ENCODE data around the gene EPHA6. TPM values are rescaled to one million over a fixed set of nuclear protein-coding genes. Genes with fewer than 3 reads are reported as not detected.
"Not testable (repeated sequence)": the region's sequence is repeated elsewhere in the genome, so short reads cannot be mapped to it uniquely, and the experiment has no call there.

EPHA6 gene
- total RNA-seq, 4 donors from 2014 or later = 2.1 to 7.0 (median 5.8) TPM

DNA sequence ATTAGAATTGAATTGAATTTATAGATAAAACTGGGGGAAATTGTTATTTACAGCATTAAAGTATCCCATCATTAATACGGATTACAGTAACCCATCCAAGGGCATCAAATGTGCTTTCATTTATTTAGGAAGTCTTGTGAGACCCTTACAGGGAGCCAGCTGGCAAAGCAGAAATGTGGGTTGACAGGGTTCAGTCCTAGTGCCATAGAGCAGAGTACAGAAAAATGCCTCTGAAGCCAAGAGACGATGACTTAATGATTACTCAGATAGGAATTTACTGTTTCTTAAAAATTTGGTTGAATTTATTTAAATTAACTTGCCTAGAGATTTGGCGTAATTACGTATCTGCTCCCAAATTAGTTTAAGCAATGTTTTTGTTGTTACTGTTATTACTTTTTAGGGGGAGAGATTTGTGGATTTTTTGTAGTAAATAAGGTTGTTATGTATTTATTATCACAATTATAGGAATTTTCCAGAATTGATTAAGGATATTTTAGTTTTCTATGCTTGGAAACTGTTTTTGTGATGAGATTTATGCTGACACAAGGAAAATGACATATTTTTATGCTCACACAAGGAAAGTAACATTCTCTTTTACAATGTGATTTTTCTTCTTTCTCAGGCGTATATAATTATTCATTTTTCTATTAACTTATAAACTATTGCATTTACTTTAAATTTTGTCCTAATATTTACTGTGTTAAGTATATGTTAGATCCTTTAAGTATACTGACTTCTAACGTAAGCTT, 152.0 kb downstream of the EPHA6 start:
- Histone ChIP-seq H3K9me3 (no peaks in the 10 kb centered on the region), H3K27ac (no peak overlapping the region), H3K27me3 (no peaks in the 10 kb centered on the region), H3K4me3 (replicated peaks in 1 of 3) (no peak overlapping the region), H3K36me3 (no peaks in the 10 kb centered on the region), H3K4me1 (no peaks in the 10 kb centered on the region)
- 89 to 91% methylated on average over 6 of the region's 6 CpGs for WGBS, 2 donors
- no peak for DNase-seq
- TF ChIP-seq CTCF (IDR thresholded peaks at IDR 0.05) = no peak
- TF ChIP-seq POLR2A (IDR thresholded peaks at IDR 0.05) = no peak
- intact Hi-C loops (cut with DNase I) = no loop called here

DNA sequence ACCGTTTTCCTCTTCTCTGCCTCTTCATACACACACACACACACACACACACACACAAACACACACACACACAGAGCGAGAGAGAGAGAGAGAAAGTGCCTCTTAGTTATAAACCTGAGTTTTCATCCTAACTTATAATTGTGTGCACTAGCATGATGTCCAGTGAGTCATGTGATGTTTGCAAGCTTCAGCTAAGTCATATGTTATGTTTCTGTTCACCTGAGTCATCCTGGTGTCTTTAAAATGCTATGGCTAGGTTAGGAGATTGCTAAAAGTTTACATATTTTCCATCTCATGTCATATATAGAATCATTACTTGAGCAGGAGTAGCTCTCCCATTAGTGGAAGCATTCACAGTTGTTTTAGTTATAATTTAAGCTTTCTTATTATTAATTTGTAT, 155.8 kb downstream of the EPHA6 start:
- H3K4me1 ChIP-seq = no peaks in the 10 kb centered on the region
- WGBS, 2 donors = 75 to 77% methylated on average over 2 of the region's 2 CpGs
- intact Hi-C loops (cut with DNase I) = no loop called here
- no peaks in the 10 kb centered on the region for H3K9me3 ChIP-seq
- H3K27ac ChIP-seq = no peak overlapping the region
- no peak for DNase-seq
- no peak overlapping the region for H3K4me3 ChIP-seq (replicated peaks in 1 of 3)
- H3K36me3 ChIP-seq = no peaks in the 10 kb centered on the region
- TF ChIP-seq CTCF (IDR thresholded peaks at IDR 0.05) (no peak), POLR2A (IDR thresholded peaks at IDR 0.05) (no peak)
- H3K27me3 ChIP-seq = no peaks in the 10 kb centered on the region

DNA sequence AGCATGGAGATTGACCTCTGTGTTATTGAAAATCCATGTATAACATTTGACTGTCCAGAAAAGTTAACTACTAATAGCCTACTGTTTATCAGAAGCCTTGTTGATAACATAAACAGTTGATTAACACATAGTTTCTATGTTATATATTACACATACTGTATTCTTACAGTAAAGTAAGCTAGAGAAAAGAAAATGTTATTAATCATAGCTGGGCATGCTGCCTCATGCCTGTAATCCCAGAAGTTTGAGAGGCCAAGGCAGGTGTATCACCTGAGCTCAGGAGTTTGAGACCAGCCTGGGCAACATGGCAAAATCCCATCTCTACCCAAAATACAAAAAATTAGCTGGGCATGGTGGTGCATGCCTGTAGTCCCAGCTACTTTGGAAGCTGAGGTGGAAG, 163.3 kb downstream of the EPHA6 start:
- intact Hi-C loops (cut with DNase I) = no loop called here
- no peaks in the 10 kb centered on the region for H3K4me1 ChIP-seq
- no peak for DNase-seq
- no peaks in the 10 kb centered on the region for H3K9me3 ChIP-seq
- no peak overlapping the region for H3K27ac ChIP-seq
- H3K27me3 ChIP-seq = no peaks in the 10 kb centered on the region
- H3K36me3 ChIP-seq = no peaks in the 10 kb centered on the region
- TF ChIP-seq CTCF (IDR thresholded peaks at IDR 0.05) (no peak), POLR2A (IDR thresholded peaks at IDR 0.05) (no peak)
- no peak overlapping the region for H3K4me3 ChIP-seq (replicated peaks in 1 of 3)

GRCh38 chr3:96983716-96984115, 169.3 kb downstream of the EPHA6 start:
- WGBS, 2 donors = 92 to 93% methylated on average over 7 of the region's 7 CpGs
- H3K27ac ChIP-seq; H3K27me3 ChIP-seq; H3K9me3 ChIP-seq; H3K4me3 ChIP-seq (replicated peaks in 1 of 3); DNase-seq; H3K4me1 ChIP-seq; intact Hi-C loops (cut with DNase I); H3K36me3 ChIP-seq: not testable (repeated sequence)

- Histone ChIP-seq H3K4me1 (peaks cover 0 to 5% of the 10 kb centered on the region in 2 donors), H3K4me3 (replicated peaks in 1 of 3) (no peak overlapping the region), H3K36me3 (no peaks in the 10 kb centered on the region), H3K9me3 (no peaks in the 10 kb centered on the region), H3K27me3 (no peaks in the 10 kb centered on the region), H3K27ac (no peak overlapping the region)
- intact Hi-C loops (cut with DNase I) = no loop called here
- no peak for DNase-seq
- no peak for TF ChIP-seq POLR2A (IDR thresholded peaks at IDR 0.05)
- no peak for TF ChIP-seq CTCF (IDR thresholded peaks at IDR 0.05)
- 82 to 98% methylated on average over 1 of the region's 1 CpG for WGBS, 2 donors
Observed at GRCh38 chr3:96986241-96986640, 171.8 kb downstream of the EPHA6 start.
